ENCODE measurements around the gene NOTCH3. TPM values are rescaled to one million over a fixed set of nuclear protein-coding genes. Genes with fewer than 3 reads are reported as not detected.

Gene NOTCH3
- total and polyA plus RNA-seq, 2 donors from 2014 or later: 15.1 to 92.3 TPM

DNA sequence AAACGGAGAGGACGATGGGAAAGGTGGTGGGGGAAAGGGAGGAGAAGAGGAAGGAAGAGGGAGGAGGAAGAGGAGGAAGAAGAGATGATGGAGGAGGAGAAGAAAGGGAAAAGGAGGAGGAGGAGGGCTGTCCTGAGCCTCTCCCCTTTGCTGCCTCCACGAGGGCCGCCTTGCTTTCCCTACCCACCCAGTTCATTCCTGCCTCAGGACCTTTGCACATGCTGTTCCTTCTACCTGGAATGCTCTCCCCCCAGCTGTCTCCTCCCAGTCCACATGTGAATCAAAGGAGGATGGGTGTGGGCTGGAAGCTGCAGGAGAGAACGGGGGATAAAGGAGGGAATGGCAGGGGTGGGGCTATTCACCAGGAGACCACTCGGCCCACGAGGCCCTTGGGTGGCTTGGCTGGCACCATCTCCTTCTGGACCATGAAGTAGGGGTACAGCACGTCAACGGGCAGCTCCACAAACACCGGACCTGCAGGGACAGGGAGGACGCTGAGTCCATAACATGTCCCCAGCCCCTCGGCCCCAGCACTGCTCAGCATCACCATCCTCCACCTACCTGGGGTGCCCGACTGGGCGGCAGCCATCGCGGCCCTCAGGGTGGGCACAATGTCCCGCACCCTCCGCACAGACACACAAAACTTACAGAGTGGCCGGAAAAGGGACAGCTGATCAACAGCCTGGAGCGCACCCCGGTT lies 78.3 kb downstream of the NOTCH3 start:
- DNase-seq: no peak
- no peaks in the 10 kb centered on the region for H3K9me3 ChIP-seq (ENCODE audit: control insufficient read depth in 2 of 3, insufficient read depth in 1 of 3, low read length in 3 of 3)
- H3K4me3 ChIP-seq (ENCODE audit: low read length in 3 of 3): no peak overlapping the region
- peaks cover 5 to 31% (median 23%) of the 10 kb centered on the region in 3 donors for H3K36me3 ChIP-seq (ENCODE audit: control insufficient read depth in 2 of 3, insufficient read depth in 3 of 3, low read length in 3 of 3)
- H3K4me1 ChIP-seq (ENCODE audit: control insufficient read depth in 2 of 3, insufficient read depth in 2 of 3, low read depth in 1 of 3, low read length in 3 of 3): peaks cover 0 to 25% (median 14%) of the 10 kb centered on the region in 3 donors
- no peak for FAIRE-seq
- no peak overlapping the region for H3K9ac ChIP-seq (ENCODE audit: low read length in 3 of 3)
- TF ChIP-seq, protein P1, sequence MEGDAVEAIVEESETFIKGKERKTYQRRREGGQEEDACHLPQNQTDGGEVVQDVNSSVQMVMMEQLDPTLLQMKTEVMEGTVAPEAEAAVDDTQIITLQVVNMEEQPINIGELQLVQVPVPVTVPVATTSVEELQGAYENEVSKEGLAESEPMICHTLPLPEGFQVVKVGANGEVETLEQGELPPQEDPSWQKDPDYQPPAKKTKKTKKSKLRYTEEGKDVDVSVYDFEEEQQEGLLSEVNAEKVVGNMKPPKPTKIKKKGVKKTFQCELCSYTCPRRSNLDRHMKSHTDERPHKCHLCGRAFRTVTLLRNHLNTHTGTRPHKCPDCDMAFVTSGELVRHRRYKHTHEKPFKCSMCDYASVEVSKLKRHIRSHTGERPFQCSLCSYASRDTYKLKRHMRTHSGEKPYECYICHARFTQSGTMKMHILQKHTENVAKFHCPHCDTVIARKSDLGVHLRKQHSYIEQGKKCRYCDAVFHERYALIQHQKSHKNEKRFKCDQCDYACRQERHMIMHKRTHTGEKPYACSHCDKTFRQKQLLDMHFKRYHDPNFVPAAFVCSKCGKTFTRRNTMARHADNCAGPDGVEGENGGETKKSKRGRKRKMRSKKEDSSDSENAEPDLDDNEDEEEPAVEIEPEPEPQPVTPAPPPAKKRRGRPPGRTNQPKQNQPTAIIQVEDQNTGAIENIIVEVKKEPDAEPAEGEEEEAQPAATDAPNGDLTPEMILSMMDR (IDR thresholded peaks at IDR 0.05; ENCODE audit: borderline replicate concordance, extremely low read depth, insufficient read depth): no peak
- intact Hi-C loops (cut with DNase I): no loop called here
- H3K27ac ChIP-seq (ENCODE audit: low read depth in 2 of 2, low read length in 2 of 2): no peak overlapping the region
- no peaks in the 10 kb centered on the region for H3K27me3 ChIP-seq (ENCODE audit: control insufficient read depth, insufficient read depth, low read length)

DNA sequence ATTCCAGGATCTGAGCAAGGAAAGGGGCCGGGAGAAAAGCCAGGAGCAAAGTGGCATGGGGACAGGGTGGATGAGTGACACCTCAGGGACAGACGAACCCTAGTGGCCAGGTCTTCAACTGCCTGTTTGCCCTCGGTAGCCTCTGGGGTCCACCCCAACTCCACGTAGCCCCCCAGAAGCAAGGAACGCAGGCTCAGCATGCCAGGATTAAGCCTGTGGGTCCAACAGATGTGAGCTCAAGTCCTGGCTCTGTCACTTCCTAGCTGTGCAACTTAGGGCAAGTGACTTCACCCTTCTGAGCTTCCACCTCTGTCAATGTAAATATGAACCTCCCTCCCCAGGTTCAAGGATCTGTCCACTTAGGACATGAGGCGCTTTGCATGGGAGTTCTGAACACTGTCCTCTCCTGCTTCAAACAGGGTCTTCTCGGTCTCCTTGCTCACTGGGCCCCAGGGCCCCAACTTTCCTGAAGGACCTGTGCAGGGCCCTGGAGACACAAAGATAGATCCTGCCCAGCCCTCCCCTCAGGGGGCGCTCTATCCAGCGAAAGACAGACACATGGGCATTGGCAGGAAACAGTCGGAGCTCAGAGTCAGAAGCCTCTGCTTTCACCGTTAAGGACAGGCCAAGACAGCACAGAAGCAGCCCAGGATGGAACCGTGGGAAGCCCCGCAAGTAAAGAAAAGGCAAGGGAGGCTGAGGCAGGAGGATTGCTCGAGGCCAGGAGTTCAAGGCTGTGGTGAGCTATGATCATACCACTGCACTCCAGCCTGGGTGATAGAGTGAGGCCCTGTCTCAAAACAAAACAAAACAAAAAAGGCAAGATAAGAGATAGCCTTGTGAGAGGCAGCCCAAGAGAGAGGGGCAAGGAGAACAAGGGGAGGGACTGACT lies 80.4 kb downstream of the NOTCH3 start:
- Histone ChIP-seq H3K27ac (ENCODE audit: low read depth in 2 of 2, low read length in 2 of 2) (no peak overlapping the region), H3K4me1 (ENCODE audit: control insufficient read depth in 2 of 3, insufficient read depth in 2 of 3, low read depth in 1 of 3, low read length in 3 of 3) (peaks cover 0 to 33% (median 14%) of the 10 kb centered on the region in 3 donors), H3K9ac (ENCODE audit: low read length in 3 of 3) (no peak overlapping the region), H3K9me3 (ENCODE audit: control insufficient read depth in 2 of 3, insufficient read depth in 1 of 3, low read length in 3 of 3) (no peaks in the 10 kb centered on the region), H3K4me3 (ENCODE audit: low read length in 3 of 3) (no peak overlapping the region), H3K27me3 (ENCODE audit: control insufficient read depth, insufficient read depth, low read length) (no peaks in the 10 kb centered on the region), H3K36me3 (ENCODE audit: control insufficient read depth in 2 of 3, insufficient read depth in 3 of 3, low read length in 3 of 3) (peaks cover 5 to 51% (median 29%) of the 10 kb centered on the region in 3 donors)
- FAIRE-seq (no peak), DNase-seq (no peak)
- intact Hi-C loops (cut with DNase I): no loop called here
- TF ChIP-seq, protein P1 (IDR thresholded peaks at IDR 0.05; ENCODE audit: borderline replicate concordance, extremely low read depth, insufficient read depth): no peak

DNA sequence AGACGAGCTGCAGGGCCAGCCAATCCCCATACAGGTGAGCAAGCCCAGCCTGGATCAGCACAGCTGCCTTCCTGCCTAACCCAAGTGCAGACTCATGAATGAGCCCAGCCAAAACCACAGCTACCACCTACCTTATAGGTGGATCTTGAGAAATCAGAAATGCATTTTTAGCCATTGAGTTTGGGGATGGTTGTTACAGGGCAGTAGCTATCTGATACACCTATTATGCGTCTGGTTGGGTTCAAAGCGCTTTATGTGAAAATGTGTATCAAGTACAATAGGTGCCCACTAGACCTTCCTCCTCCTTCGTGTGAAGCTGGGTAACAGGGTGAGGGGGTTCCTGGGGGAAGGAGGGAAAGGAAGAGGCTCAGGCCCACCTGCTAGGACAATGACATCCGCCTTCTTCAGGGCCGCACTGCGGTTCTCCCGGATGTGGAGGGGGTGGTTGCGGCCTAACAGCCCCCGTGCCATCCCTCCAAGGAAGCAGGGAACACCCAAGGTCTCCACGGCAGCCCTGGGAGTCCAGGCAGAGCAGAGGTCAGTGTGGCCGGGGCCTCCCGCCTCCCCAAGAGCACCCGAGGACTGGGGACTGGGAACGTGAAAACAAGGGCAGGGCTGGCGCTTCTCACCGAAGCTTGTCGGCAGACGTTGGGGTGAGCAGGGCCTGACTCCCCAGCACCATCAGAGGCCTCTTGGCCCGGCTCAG lies 81.9 kb downstream of the NOTCH3 start:
- DNase-seq: no peak
- Histone ChIP-seq H3K27me3 (ENCODE audit: control insufficient read depth, insufficient read depth, low read length) (no peaks in the 10 kb centered on the region), H3K9me3 (ENCODE audit: control insufficient read depth in 2 of 3, insufficient read depth in 1 of 3, low read length in 3 of 3) (no peaks in the 10 kb centered on the region), H3K36me3 (ENCODE audit: control insufficient read depth in 2 of 3, insufficient read depth in 3 of 3, low read length in 3 of 3) (peaks cover 5 to 58% (median 37%) of the 10 kb centered on the region in 3 donors), H3K9ac (ENCODE audit: low read length in 3 of 3) (no peak overlapping the region), H3K4me1 (ENCODE audit: control insufficient read depth in 2 of 3, insufficient read depth in 2 of 3, low read depth in 1 of 3, low read length in 3 of 3) (peaks cover 0 to 34% (median 18%) of the 10 kb centered on the region in 3 donors), H3K4me3 (ENCODE audit: low read length in 3 of 3) (no peak overlapping the region), H3K27ac (ENCODE audit: low read depth in 2 of 2, low read length in 2 of 2) (no peak overlapping the region)
- FAIRE-seq: no peak
- TF ChIP-seq, protein P1 (IDR thresholded peaks at IDR 0.05; ENCODE audit: borderline replicate concordance, extremely low read depth, insufficient read depth): no peak
- intact Hi-C loops (cut with DNase I): no loop called here

All from kidney (tissue), 14 donors.